HG02973 (cell line): Measurements from ENCODE around the gene INHA.

ENCODE experiments used
- ATAC-seq: cut with Tn5 transposase; IDR thresholded peaks from one replicate; pipeline ENCODE4 v1.9.1; 2021; ENCODE audit warnings: moderate library complexity; ENCODE audit not compliant: unreplicated experiment

Gene INHA

DNA sequence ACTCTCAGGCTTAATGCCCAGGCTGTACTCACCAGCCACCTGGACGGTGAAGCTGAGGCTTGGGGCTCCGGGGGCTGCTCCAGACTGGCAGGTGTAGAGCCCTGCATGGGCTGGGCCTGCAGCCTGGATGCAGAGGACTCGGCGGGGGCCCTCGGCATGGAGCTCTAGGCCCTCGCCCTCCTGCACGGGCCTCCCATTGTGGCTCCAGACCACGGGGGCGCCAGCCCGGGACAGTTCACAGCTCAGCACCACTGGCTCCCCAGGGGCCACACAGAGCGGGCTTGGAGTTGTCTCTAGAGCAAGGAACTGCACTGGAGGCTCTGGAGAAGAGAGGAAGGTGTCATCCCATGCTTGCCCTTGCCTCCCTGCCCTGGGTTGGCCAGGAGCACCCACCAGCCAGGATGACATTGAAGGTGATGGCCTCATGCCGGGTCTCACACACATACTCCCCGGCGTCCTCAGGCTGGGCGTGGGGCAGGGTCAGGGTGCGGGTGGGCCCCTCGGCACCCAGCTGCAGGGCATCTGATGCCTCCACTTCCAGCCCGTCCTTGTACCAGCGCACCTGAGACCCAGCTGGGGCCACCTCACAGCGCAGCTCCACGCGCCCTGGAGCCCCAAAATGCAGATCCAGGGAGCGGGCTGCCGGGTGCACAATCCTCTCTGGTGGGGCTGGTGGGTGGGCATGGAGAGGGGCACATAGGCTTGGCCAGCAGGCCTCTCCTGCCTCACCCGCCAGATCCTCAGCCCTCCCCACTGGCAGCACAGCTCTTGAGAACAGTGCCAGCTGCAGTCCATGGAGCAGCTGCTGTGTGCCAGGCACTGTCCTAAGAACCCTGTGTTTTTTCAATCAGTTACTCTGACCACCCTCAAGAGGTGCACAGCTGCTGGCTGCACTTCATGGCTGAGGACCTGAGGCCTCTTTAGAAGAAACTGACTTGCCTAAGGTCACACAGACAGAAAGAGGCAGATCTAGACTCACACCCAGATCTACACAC is 14.0 kb upstream of the INHA start:
- ATAC-seq = no peak

DNA sequence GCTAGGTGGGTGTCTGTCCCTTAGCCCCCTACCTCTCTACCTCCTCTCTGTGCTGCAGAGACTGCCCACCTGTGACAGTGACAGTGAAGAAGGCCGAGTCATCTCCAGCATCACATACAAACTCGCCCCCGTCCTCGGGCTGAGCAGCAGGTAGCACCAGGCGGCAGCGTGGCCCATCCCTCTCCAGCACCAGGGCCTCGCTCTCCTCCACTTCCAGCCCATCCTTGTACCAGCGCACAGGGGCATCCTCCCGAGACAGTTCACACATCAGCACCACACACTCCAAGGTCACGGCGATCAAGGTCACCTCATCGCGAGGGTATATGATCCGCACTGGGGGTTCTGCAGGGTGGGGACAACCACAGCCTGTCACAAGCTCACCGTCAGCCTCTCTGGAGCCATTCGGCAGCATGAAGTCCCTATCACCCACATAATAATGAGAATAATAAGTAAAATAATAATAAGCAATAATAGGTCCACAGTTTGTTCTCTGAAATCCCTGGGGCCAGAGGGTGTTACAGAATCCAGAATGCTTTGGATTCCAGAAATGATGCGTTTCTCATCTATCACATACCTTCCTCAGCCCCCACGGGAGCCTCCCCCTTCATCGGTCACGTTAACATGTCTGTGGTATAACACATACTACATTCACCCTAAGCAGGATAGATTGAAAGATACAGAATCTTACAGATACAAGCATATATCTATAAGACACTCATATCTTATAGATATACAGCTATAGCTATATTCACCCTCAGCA is 12.8 kb upstream of the INHA start:
- ATAC-seq = no peak

DNA sequence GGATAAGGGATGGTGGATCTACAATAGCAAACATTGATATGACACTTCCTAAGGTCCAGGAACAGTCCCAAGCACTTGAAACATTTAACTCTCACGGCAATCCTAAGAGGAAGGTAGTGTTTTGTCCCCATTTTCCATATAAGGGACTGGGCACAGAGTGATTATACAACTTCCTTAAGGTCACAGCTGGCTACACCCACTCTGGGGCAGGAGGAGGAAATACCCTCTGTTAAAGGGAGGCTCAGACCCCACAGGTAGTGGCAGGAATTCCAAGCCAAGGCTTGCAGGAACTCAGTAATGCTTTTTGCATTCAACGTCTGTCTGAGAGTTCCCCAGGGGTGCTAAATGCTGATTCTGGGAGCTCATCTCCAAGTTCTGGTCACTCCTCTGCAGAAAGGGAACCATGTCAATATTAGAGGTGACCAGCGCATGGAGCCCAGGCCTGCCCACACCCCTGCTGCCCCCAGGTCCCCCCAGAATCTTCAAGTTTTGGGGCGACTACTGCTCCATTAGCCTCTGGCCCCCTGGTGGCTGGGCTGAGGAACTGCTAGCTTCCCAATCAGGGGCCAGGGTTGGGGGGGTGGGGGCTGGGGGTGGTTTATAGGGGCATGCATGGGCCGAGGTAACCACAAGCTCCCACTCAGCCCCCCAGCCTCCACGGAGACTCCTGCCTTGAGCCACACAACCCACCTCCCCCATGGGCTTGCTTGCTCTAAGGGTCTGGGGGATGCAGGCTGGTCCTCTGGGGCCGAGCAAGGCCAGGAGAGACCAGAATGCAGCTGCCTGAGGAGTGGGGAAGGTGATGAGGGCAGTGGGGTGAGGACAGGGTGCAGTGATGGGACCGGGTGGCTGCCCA is 11.8 kb upstream of the INHA start:
- no peak for ATAC-seq

DNA sequence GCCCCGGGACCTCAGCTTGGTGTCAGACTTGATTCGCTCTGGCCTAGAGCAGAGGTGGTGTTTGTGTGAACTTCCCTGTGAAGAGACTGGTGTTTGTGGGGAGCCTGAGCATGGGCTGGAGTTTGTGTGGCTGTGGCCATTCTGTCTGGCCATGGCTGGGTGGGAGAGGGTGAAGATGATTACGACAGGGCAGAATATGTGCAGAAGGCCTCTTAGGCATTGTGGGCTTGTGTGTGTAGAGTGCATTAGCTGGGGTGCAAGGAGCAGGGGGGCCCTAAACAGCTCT is 11.3 kb upstream of the INHA start:
- ATAC-seq = no peak

DNA sequence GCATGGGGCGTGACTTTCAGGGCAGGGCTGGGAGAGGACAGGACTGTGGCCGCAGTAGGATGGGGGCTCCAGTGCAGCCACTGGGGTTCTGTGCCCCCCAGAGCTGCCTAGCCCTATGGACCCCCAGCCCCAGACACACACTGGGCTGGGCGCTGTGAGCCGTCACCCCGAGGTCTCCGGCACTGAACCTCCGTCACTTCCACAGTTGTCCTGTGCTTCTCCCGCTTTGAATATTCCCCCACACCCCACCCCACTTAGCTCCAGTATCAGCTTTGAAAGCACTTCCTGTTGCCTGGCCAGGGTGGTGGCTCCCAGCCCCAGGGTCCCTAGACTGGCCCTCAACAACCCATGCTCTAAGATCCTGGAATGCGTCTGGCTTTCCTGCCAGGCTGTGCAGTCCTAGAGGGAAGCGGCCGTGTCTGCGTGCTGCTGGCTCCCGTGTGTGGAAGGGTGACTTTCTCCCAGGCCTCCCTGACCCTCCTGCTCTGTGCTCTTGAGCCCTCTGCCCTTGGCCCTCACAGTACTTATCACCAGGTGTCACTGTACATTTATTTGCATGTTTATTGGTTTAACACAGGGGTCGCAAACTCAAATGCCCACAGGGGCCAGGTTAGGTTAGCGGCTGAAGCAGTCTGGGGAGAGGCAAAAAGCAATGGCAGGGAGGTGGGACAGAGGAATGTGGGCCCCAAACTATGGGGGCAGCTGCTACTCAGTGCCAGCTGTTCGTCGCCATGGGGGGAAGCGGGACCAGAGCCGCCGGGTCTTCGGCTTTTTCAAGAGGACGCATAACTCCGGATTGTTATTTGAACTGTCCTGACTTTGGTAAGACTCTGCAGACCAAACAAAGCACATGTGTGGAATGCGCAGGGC is 10.7 kb upstream of the INHA start:
- no peak for ATAC-seq

DNA sequence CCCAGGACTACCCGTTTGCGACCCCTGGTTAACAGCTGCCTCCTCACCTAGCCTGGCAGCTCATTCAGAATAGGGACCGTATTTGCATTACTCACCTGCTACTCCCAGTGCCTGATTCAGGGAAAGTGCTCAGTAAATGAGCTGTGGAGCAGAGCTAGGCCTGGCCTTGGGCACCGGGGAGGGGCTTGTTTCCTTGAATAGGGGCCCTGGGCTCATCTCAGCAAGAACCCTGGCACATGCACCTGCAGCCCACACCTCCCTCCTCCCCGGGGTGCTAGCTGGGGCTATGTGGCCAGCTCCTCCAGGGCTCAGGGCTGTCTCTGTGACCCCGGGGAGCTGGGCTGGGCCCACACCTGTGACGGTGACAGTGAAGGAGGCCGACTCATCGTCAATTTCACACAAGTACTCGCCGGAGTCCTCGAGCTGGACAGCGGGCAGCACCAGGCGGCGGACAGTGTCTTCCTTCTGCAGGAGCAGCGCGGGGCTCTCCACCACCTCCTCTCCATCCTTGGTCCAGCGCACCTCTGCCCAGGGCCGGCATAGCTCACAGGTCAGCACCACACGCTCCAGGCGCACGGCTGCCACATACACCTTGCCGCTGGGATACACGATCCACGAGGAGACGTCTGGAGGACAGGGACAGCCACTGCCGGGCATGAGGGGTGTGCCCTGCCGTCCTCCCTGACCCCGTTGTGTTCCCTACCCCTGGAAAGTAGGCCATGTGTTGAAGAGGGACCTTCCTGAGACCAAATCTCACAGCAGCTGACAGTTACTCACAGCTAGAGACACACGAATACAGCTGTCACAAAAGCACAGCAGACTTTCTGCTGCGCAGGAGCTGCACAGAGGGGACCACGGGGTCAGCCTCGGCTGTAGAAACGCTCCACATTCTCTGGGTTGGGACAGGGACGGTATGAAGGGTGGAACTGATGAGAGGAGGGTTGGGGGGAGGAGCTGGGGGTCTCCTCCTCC is 9.8 kb upstream of the INHA start:
- ATAC-seq = no peak

DNA sequence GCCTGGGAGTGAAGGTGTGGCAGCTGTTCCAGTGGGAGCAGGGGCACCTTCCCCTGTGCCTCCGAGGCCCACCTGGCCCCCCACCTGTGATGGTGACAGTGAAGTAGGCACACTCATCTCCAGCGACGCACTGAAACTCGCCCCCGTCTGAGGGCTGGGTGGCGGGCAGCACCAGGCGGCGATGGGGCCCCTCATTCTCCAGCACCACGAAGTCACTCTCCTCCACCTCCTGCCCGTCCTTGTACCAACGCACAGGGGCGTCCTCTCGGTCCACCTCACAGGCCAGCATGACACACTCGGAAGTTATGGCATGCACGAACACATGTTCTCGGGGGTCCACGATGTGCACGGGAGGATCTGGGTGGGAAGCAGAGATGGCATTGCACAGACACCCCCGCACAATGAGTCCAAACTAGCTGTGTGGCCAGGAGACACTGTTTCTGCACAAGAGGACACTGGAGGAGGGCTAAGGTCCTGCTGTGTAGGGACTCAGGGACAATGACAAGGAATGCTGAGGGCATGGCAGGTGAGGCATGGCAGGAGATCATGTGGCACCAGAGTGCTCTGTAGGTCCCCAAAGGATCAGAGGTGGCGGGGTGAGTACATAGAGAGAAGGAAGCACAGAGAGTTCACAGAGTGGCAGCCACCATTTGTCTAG is 8.7 kb upstream of the INHA start:
- no peak for ATAC-seq

DNA sequence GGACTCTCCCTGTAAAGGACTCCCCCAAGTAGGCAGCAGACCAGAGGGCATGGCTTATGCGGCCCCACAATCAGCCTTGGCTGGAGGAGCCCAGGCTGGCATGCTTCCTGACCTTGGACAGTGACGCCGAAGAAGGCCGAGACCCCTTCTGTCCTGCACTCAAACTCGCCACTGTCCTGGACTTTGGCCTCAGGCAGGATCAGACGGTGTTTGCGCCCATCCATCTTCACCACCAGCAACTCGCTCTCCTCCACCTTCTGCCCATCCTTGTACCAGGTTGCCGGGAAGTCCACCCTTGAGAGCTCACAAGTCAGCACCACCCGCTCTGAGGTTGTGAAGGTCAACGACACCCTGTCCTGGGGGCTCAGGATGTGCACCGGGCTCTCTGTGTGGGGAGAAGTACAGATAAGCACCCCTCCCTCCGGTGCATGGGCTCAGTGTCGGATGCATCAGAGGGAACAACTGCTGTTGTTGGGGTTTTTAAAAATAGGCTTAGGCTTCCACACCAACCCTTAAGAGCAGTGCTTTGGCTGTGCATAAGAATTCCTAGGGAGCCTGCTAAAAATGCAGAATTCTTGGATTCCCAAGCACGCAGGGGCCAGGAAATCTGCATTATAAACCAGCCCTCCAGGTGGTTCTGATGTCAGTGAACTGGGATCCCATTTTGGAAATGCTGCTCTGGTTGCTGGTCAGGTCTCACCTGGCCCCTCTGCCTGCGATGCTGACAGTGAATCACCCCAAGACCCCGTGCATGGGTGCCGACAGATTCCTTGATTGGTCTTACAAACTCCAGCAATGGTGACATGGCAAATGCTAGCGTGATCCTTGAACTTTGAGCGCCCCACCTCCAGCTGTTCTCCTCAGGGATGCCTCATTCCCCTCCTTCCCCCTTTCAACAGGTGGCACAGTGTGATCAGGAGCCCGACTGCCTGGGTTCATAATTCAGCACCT is 6.7 kb upstream of the INHA start:
- no peak for ATAC-seq

DNA sequence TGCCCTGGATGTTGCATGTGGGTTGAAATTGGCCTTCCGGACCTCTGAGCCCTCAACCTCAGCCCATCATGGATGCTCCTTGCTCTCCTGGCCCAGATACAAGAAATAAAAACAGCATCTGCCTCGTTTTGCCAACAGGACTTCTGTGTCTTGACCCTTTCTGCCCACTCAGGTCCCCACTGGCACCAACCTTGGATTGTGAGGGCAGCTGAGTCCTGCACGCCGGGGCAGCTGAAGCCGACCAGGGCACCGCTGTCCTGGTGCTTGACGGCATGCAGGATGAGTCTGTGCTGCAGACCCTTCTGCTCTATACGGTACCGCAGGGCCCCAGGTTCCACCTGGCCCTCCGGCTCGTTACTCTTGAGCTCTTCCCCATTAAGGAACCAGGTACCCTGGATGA is 5.5 kb upstream of the INHA start:
- no peak for ATAC-seq

DNA sequence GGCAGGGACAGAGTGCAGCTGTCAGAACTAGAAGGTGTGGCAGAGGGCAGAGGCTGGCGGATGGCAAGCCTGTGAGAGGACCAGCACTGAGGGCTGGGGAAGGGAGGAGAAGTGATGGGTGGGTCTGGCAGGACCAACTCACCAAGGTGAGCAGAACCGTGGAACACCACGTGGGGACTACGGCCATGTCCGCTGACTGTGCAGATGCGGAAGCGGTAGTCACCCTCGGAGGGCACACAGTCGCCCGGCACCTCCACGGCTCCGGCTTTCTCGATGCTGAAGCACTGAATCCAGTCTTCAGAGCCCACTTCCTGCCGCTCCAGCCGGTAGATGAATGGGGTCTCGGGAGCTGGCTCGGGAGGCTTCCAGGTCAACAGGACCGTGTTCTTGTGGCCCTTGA is 5.0 kb upstream of the INHA start:
- no peak for ATAC-seq

DNA sequence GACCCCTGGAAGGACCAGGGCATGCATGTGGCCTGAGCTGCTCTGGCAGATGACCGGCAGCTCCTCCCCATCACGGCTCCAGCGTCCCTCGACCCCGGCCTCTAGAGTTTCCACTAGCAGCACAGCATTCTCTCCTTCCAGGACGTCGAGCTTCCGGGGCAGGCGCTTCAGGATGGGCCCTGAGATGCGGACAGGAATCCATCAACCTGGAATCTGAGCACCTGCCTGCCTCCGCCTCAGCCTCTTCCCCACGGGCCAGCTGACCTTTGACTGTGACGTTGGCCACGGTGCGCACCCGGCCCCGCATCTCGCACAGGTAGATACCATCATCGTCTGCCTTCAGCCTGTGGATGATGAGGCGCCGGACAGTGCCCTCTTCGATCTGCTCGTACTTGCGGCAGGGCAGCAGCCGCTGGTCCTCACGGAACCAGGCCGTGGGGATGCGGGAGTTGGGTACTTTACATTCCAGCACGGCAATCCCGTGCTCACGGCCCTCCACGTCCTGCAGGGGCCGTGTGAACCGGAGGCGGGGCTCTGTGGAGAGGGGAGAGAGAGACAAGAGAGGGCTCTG is 4.2 kb upstream of the INHA start:
- ATAC-seq = no peak

DNA sequence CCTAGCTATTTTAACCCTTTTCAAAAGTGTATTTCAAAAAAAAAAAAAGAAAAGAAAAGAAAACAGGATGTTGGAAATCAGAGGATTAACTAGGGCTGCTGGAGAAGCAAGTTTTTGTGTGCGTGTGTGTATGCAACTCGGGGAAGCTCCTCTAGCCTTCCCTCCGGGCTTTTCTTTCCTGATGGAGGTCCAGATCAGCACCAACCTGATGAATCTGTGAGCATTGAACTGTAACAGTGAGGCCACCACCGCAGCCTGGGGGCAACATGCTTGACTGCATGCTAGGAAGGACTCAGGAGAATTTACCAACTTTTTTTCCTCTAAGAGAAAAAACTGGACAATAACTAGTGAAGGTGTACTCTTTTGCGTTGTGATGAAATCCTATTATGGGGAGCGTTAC is 3.1 kb upstream of the INHA start:
- no peak for ATAC-seq

DNA sequence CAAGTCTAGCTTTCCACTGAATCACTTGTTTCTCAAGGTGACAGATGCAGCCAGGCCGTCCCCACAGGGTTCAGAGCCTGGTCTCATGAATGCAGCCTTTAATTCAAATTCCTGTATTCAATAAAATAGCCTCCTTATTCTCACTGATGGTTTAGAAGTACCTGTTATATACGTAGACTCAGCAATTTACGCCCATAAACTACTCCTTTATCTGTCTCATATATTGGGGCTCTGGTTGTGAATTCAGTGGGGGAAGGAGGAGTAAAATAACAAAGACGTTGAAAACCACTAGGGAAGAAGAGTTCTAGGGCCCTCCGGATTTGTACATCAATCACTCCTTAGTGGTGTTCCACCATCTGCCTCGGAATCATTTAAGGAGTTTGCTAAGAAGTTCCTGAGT is 2.5 kb upstream of the INHA start:
- no peak for ATAC-seq

DNA sequence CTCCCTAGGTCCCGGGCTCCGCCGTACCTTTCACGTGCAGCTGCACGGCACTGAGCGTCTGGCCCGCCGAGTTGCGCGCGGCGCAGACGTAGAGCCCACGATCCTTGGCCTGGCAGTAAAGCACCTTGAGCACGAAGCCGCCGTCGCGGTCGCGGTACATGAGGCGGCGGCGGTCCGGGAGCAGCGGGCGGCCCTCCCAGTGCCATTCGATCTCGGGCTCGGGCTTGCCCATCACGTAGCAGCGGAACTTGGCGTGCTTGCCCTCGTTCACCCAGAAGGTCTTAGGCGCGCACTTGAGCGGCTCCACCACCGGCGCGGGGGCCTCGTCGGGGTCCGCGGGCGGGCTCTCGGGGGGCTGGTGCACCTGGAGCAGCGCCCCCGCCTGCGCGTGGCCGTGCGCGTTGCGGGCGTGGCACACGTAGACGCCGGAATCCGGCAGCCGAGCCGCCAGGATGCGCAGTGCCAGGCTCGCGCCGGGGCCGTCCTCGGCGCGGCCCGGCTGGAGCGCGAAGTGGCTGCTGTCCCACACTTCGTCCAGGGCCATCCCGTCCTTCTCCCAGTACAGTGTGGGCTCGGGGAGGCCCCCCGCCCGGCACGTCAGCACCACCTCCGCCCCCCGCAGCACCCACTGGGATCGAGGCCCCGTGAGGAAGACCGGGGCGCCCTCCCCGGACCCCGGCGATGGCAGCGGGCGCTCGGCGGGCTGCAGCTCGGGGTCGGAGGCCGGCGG is 1.8 kb upstream of the INHA start:
- ATAC-seq = no peak

DNA sequence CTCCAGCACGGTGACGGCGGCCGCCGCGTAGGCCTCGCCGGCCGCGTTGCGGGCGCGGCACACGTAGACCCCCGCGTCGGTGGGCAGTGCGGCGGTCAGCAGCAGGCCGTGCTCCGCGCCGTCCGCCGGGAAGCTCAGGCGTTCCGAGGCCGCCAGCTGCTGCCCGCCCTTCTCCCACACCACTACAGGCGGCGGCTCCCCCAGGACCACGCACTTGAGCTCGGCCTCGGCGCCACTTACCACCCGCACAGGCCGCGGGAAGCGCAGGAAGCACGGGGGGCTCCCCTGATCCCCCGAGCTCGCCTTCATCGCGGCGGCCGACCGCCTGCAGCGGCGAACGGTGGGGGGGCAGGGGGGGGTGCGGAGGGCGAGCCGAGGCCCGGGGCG is 1.2 kb upstream of the INHA start:
- ATAC-seq = no peak

DNA sequence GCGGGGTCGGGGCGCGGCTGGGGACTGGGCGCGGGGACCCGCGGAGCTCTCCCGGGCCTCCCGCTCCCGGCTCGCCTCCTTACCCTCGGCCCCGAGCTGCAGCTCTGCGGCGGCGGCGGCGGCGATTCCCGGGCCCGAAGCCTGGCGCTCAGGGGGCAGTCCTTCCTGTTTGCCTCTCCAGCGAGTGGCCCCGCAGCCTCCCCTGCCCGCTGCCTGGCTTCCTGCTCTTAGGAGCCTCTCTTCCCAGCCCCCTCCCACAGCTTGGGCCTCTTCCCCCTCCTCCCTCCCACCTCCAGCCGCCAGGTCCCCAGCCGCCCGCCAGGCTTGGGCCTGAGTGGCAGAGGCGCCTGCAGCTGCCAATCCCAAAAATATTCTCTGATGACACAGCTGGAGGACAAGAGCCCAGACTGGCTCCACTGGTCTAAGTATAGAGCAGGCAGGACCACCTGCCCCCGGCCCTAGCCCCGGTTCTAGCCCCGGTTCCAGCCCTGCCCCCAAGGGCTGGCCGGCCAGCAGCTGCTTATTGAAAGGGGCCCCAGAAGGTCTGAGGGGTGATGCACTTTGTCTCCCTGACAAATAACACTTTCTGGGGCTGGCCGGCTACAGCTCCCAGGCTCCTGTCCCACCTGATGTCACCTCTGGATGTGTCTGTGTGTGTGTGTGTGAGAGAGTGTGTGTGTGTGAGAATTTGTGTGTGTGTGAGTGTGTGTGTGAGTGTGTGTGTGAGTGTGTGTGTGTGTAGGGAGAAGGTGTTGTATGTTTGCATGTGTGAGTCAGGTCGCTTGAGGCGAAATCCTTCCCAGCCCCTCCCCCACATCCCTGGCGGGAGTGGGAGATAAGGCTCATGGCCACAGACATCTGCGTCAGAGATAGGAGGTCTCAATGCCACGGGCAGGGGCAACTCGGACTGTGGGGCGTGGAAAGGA is 536 bp upstream of the INHA start, which contains the start of gene OBSL1:
Gene OBSL1 (minus strand): TSS at position 229 of the 926 bp plus-strand sequence. CDS start 307 bp downstream, outside the sequence.
- no peak for ATAC-seq
